OCI-LY1 (cell line): ENCODE measurements around the gene RCN1.

Experiments
- H2AFZ ChIP-seq: fragments of 200-600 bp; sonication (generic), shearing (Covaris generic); 2 replicates; pipeline ENCODE4 v1.6.0; 2014; ENCODE audit warnings: antibody characterized with exemption, mild to moderate bottlenecking, low read length
- H3F3A ChIP-seq: fragments of 200-600 bp; sonication (generic), shearing (Covaris generic); 2 replicates; pipeline ENCODE4 v1.6.0; 2014; ENCODE audit warnings: mild to moderate bottlenecking, antibody characterized with exemption, low read length, moderate library complexity; ENCODE audit not compliant: insufficient read depth
- H3K27ac ChIP-seq: fragments of 200-600 bp; sonication (generic); 2 replicates; pipeline ENCODE4 v1.5.1; 2014; ENCODE audit warnings: low read length, mixed run types, mild to moderate bottlenecking, low read depth; ENCODE audit not compliant: poor library complexity, severe bottlenecking
- H3K27me3 ChIP-seq: fragments of 200-600 bp; sonication (generic); 2 replicates; pipeline ENCODE4 v1.6.0; 2014; ENCODE audit warnings: antibody characterized with exemption, mild to moderate bottlenecking, low read length, moderate library complexity; ENCODE audit not compliant: insufficient read depth
- H3K36me3 ChIP-seq: fragments of 200-600 bp; sonication (generic); 2 replicates; pipeline ENCODE4 v1.6.1; 2014; ENCODE audit warnings: mild to moderate bottlenecking, antibody characterized with exemption, low read length, moderate library complexity, mixed read lengths; ENCODE audit not compliant: insufficient read depth
- H3K4me1 ChIP-seq: fragments of 200-600 bp; sonication (generic); 2 replicates; pipeline ENCODE4 v1.5.1; 2014; ENCODE audit warnings: mild to moderate bottlenecking, low read length, moderate library complexity; ENCODE audit not compliant: insufficient read depth, severe bottlenecking
- H3K4me2 ChIP-seq: fragments of 200-600 bp; sonication (generic), shearing (Covaris generic); 2 replicates; pipeline ENCODE4 v1.6.1; 2014; ENCODE audit warnings: low read length
- H3K4me3 ChIP-seq: fragments of 200-600 bp; sonication (generic); 2 replicates; pipeline ENCODE4 v1.5.1; 2014; ENCODE audit warnings: low read length, low read depth, mild to moderate bottlenecking, mixed read lengths; ENCODE audit not compliant: poor library complexity, severe bottlenecking
- H3K79me2 ChIP-seq: fragments of 200-600 bp; shearing (Covaris generic); 2 replicates; pipeline ENCODE4 v1.6.1; 2016; ENCODE audit warnings: mixed run types, low read length, mixed read lengths; ENCODE audit not compliant: insufficient read depth
- H3K9ac ChIP-seq: fragments of 200-600 bp; sonication (generic), shearing (Covaris generic); 2 replicates; pipeline ENCODE4 v1.6.1; 2014; ENCODE audit warnings: mild to moderate bottlenecking, low read length, mixed read lengths
- H3K9me2 ChIP-seq: fragments of 200-600 bp; sonication (generic), shearing (Covaris generic); 2 replicates; pipeline ENCODE4 v1.6.1; 2014; ENCODE audit warnings: low read depth, mild to moderate bottlenecking, low read length, mixed read lengths
- H3K9me3 ChIP-seq: fragments of 200-600 bp; shearing (Covaris generic); 2 replicates; pipeline ENCODE4 v1.6.1; 2014; ENCODE audit warnings: low read length, mixed read lengths
- H4K20me1 ChIP-seq: fragments of 200-600 bp; sonication (generic), shearing (Covaris generic); 2 replicates; pipeline ENCODE4 v1.6.0; 2016; ENCODE audit warnings: mild to moderate bottlenecking, low read length; ENCODE audit not compliant: insufficient read depth
- EZH2 ChIP-seq: fragments of 200-600 bp; sonication (generic), shearing (Covaris generic); IDR thresholded peaks from 2 replicates; pipeline ENCODE4 v1.8.0; 2017; ENCODE audit warnings: borderline replicate concordance, mixed run types, mild to moderate bottlenecking, antibody characterized with exemption, low read length, moderate library complexity, mixed read lengths
- TF ChIP-seq, protein P1 (sequence below): fragments of 200-600 bp; sonication (generic), shearing (Covaris generic); IDR thresholded peaks from 2 replicates; pipeline ENCODE4 v1.5.1; 2017; ENCODE audit warnings: mild to moderate bottlenecking, antibody characterized with exemption, low read length, moderate library complexity, mixed read lengths

RCN1 gene

DNA sequence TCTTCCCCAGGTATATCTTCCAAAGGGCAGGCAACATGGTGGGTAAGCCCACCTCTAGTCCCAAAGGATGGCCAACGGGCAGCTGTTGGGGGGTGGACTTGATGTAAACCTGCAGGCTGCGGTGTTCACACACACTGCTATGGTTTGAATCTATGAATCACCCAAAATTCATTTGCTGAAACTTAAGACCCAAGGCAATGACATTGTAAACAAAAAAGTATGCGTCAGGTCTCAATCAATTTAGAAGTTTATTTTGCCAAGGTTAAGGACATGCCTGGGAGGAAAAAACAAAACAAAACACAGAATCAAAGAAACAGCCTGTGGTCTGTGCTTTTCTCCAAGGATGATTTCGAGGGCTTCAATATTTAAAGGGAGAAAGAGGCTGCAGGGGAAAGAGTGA is 18.3 kb downstream of the RCN1 start:
- H3K27me3 ChIP-seq = no peaks in the 10 kb centered on the region
- no peaks in the 10 kb centered on the region for H3F3A ChIP-seq
- no peak overlapping the region for H3K27ac ChIP-seq
- H3K9me2 ChIP-seq = no peaks in the 10 kb centered on the region
- TF ChIP-seq, protein P1, sequence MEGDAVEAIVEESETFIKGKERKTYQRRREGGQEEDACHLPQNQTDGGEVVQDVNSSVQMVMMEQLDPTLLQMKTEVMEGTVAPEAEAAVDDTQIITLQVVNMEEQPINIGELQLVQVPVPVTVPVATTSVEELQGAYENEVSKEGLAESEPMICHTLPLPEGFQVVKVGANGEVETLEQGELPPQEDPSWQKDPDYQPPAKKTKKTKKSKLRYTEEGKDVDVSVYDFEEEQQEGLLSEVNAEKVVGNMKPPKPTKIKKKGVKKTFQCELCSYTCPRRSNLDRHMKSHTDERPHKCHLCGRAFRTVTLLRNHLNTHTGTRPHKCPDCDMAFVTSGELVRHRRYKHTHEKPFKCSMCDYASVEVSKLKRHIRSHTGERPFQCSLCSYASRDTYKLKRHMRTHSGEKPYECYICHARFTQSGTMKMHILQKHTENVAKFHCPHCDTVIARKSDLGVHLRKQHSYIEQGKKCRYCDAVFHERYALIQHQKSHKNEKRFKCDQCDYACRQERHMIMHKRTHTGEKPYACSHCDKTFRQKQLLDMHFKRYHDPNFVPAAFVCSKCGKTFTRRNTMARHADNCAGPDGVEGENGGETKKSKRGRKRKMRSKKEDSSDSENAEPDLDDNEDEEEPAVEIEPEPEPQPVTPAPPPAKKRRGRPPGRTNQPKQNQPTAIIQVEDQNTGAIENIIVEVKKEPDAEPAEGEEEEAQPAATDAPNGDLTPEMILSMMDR = no peak
- TF ChIP-seq EZH2 = no peak
- no peaks in the 10 kb centered on the region for H4K20me1 ChIP-seq
- H3K4me3 ChIP-seq = no peak overlapping the region
- no peaks in the 10 kb centered on the region for H3K4me1 ChIP-seq
- H2AFZ ChIP-seq = no peak overlapping the region
- no peak overlapping the region for H3K9ac ChIP-seq
- H3K79me2 ChIP-seq = no peaks in the 10 kb centered on the region
- no peak overlapping the region for H3K4me2 ChIP-seq
- no peaks in the 10 kb centered on the region for H3K9me3 ChIP-seq
- H3K36me3 ChIP-seq = no peaks in the 10 kb centered on the region

DNA sequence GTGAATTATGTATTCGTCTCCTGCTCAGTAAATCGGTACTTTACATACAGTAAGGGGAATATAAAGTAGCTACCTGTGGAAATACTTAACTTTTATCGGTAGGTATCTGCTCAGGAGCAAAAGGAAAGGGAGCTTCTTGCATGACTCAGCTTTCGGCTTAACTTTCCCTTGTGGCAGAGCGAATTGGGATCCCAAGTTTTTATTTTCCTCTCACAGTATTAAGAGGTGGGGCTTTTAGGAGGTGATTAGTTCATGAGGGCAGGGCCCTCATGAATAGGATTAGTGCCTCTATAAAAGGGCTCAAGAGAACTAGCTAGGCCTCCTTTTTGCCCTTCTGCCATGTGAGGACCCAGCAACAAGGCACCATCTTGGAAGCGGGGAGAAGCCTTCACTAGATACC is 18.7 kb downstream of the RCN1 start:
- H3K4me1 ChIP-seq = no peaks in the 10 kb centered on the region
- H3K36me3 ChIP-seq = no peaks in the 10 kb centered on the region
- H3K9me3 ChIP-seq = no peaks in the 10 kb centered on the region
- no peaks in the 10 kb centered on the region for H3K79me2 ChIP-seq
- no peak overlapping the region for H3K27ac ChIP-seq
- H2AFZ ChIP-seq = no peak overlapping the region
- H3K9ac ChIP-seq = no peak overlapping the region
- H3K9me2 ChIP-seq = no peaks in the 10 kb centered on the region
- no peak overlapping the region for H3K4me2 ChIP-seq
- TF ChIP-seq EZH2 = no peak
- TF ChIP-seq, protein P1 = no peak
- no peaks in the 10 kb centered on the region for H3F3A ChIP-seq
- H3K4me3 ChIP-seq = no peak overlapping the region
- no peaks in the 10 kb centered on the region for H3K27me3 ChIP-seq
- no peaks in the 10 kb centered on the region for H4K20me1 ChIP-seq

- Histone ChIP-seq H3K36me3 (no peaks in the 10 kb centered on the region), H3K4me1 (no peaks in the 10 kb centered on the region), H3K9ac (no peak overlapping the region), H3K27ac (no peak overlapping the region), H3K79me2 (no peaks in the 10 kb centered on the region), H3K27me3 (no peaks in the 10 kb centered on the region), H3K4me3 (no peak overlapping the region), H2AFZ (no peak overlapping the region), H3K4me2 (no peak overlapping the region), H3K9me2 (no peaks in the 10 kb centered on the region), H3K9me3 (no peaks in the 10 kb centered on the region), H3F3A (no peaks in the 10 kb centered on the region), H4K20me1 (no peaks in the 10 kb centered on the region)
- TF ChIP-seq, protein P1 = no peak
- TF ChIP-seq EZH2 = no peak
Observed at GRCh38 chr11:32110795-32111194, 19.9 kb downstream of the RCN1 start.
